ENCODE data around the gene FBF1. TPM values are rescaled to one million over a fixed set of nuclear protein-coding genes. Genes with fewer than 3 reads are reported as not detected.

Gene FBF1
- total RNA-seq, 1 experiment from 2014 or later: 8.3 TPM

- Histone ChIP-seq H3K14ac (ENCODE audit: insufficient read depth, low read length) (no peak overlapping the region), H3K27ac (ENCODE audit: insufficient read length, low read depth, low read length) (no peak overlapping the region), H3K4me1 (ENCODE audit: insufficient read depth, low read length) (no peaks in the 10 kb centered on the region), H3K79me2 (ENCODE audit: insufficient read depth, low read length) (no peaks in the 10 kb centered on the region), H3K4ac (ENCODE audit: low read depth, low read length) (no peak overlapping the region), H4K91ac (ENCODE audit: insufficient read length, low read depth, low read length) (no peak overlapping the region), H3K9ac (ENCODE audit: extremely low read depth, insufficient read length, low read length) (no peak overlapping the region), H4K8ac (replicated peaks; ENCODE audit: insufficient read length, low read depth, low read length) (no peak overlapping the region), H2BK5ac (ENCODE audit: insufficient read length, low read length) (no peak overlapping the region), H3K23ac (ENCODE audit: insufficient read length, low read depth, low read length) (no peak overlapping the region), H3K79me1 (ENCODE audit: insufficient read depth, low read depth, low read length, poor library complexity, severe bottlenecking) (no peaks in the 10 kb centered on the region), H2AK5ac (ENCODE audit: insufficient read length, low read length) (no peak overlapping the region), H2AFZ (ENCODE audit: low read length) (no peak overlapping the region), H2BK12ac (ENCODE audit: insufficient read length, low read depth, low read length) (no peak overlapping the region), H3K56ac (ENCODE audit: insufficient read length, low read depth, low read length) (no peak overlapping the region), H2BK15ac (ENCODE audit: low read depth, low read length) (no peak overlapping the region), H3K4me2 (ENCODE audit: insufficient read depth, insufficient read length, low read length) (no peak overlapping the region), H2BK120ac (ENCODE audit: low read depth, low read length, poor library complexity, severe bottlenecking) (no peak overlapping the region), H2BK20ac (ENCODE audit: low read depth, low read length, poor library complexity, severe bottlenecking) (no peak overlapping the region), H3K9me3 (ENCODE audit: control insufficient read depth, low read depth, low read length) (no peaks in the 10 kb centered on the region), H3K27me3 (ENCODE audit: insufficient read depth, low read length) (no peaks in the 10 kb centered on the region), H4K20me1 (ENCODE audit: control insufficient read depth, insufficient read depth, insufficient read length) (no peaks in the 10 kb centered on the region), H3K23me2 (ENCODE audit: insufficient read length, low read depth, low read length, poor library complexity, severe bottlenecking) (peaks cover 10% of the 10 kb centered on the region), H3T11ph (ENCODE audit: low read length) (no peak overlapping the region), H3K18ac (ENCODE audit: insufficient read length, low read depth, low read length) (no peak overlapping the region), H4K5ac (ENCODE audit: insufficient read length, low read depth, low read length) (no peak overlapping the region)
- WGBS (ENCODE audit: extremely low coverage, insufficient read length, low lambda C conversion rate): no CpG with 5 or more reads among the region's 13 CpGs
- peak; percentile 25 for DNase-seq
- no peaks in the 10 kb centered on the region for H3K9me3 Mint-ChIP-seq
- H3K4me3 Mint-ChIP-seq: no peak overlapping the region
- peaks cover 14 to 44% (median 40%) of the 10 kb centered on the region in 3 experiments; a peak in 6 of 7 replicates for H3K36me3 Mint-ChIP-seq (ENCODE audit: insufficient read depth in 1 of 3, low read depth in 3 of 3)
- H3K27me3 Mint-ChIP-seq (ENCODE audit: low read depth): no peaks in the 10 kb centered on the region; the same call in 1 of the 2 replicates
- H3K4me1 Mint-ChIP-seq: peaks cover 8 to 12% of the 10 kb centered on the region in 2 experiments
- no peak for TF ChIP-seq CTCF (conservative IDR thresholded peaks at IDR 0.05)
- H3K27ac Mint-ChIP-seq: no peak overlapping the region
These were observed 39.9 kb downstream of the FBF1 start for GRCh38 chr17:75900691-75901533.

Measured in H9 (cell line).